ENCODE data around the gene PRR20E.
"Not testable (repeated sequence)": the region's sequence is repeated elsewhere in the genome, so short reads cannot be mapped to it uniquely, and the experiment has no call there.

PRR20E gene

GRCh38 chr13:57166897-57167296 is at the start of gene PRR20E:
Gene PRR20E, plus strand, starts transcription at chr13:57167197. Its CDS starts 387 bp downstream, at chr13:57167584.
- not testable (repeated sequence) for DNase-seq (ENCODE audit: low read depth in 2 of 2)

DNA sequence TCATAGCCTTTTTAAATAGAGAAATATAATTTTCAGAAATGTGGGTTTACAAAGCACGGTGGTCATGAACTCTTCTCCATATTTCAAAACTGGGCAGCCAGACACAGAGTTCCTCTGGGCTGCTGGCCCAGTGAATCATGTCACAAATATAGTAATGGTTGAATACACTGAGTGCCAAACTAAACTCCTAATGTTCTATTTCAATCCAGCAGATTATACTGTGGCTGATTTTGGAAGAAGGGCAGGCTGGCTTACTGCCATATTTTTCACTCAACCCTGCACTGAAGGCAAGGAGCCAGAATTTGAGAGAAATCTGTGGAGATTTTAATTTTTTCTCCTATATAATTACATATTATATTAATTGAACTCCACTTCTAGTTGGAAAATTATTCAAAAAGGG is 43.3 kb upstream of the PRR20E start:
- DNase-seq (ENCODE audit: low read depth in 2 of 2), result no peak

GRCh38 chr13:57128909-57129308 is 38.1 kb upstream of the PRR20E start:
- no peak for DNase-seq (ENCODE audit: low read depth in 2 of 2)

DNA sequence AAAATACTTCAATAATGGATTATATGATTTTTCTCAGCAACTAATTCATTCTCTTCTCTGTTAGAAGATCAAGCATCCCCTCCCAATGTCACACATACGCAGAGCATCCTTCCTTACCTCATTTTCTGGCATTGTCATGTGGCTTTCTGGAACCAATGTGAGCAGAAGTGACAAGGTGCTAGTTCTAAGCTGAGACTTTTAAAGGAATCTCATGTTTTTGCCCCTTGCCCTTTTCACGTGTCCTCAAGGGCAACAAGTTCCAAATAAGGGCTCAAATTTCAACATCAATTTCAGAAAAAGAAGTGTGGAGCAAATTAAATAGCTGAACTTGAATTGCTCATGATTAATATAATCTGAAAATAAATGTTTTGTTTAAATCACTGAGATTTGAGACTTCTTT is 30.9 kb upstream of the PRR20E start:
- no peak for DNase-seq (ENCODE audit: low read depth in 2 of 2)

DNA sequence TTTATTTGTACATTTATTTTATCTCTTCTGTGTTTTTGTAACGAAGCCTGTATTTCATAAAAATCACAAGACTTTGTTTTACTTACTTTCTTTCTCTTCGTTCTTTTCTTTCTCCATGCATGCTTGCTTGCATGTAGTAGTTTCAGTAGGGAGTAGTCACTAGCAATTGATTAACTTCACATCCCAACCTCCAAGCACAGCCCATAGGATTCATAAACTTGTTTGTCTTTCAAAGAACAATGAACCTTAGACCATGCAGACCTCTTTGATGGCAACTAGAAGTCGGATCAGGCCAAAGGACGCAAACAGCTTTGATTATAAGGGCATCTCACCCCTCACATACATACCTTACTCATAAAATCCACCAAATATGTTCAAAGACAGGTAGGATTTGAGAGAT is 29.4 kb upstream of the PRR20E start:
- no peak for DNase-seq (ENCODE audit: low read depth in 2 of 2)

DNA sequence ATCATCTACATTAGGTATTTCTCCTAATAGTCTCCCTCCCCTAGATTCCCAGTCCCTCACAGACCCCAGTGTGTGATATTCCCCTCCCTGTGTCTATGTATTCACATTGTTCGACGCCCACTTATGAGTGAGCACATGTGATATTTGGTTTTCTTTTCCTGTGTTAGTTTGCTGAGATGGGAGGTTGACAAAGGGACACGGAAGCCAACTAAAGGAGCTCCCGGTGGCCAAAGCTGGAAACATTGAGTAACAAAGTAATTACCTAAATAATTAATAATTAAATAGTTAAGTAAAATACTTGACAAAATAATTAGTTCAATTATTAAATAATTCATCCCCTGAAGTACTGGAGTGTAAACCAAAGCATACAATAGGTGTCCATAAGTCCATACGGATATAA is 28.0 kb upstream of the PRR20E start:
- DNase-seq (ENCODE audit: low read depth in 2 of 2), result no peak

- not testable (repeated sequence) for DNase-seq (ENCODE audit: low read depth in 2 of 2)
Measured at GRCh38 chr13:57139781-57140180, 27.2 kb upstream of the PRR20E start.

- not testable (repeated sequence) for DNase-seq (ENCODE audit: low read depth in 2 of 2)
Measured at GRCh38 chr13:57140235-57140968, 26.6 kb upstream of the PRR20E start, which contains the start of gene PRR20A. Gene PRR20A, plus strand, starts transcription at chr13:57140918. Its CDS starts 387 bp downstream, at chr13:57141305.

GRCh38 chr13:57147188-57147587 is 19.8 kb upstream of the PRR20E start, which contains the start of gene PRR20B:
Gene PRR20B, plus strand, starts transcription at chr13:57147488. Its CDS starts 387 bp downstream, at chr13:57147875.
- DNase-seq (ENCODE audit: low read depth in 2 of 2), result not testable (repeated sequence)

DNA sequence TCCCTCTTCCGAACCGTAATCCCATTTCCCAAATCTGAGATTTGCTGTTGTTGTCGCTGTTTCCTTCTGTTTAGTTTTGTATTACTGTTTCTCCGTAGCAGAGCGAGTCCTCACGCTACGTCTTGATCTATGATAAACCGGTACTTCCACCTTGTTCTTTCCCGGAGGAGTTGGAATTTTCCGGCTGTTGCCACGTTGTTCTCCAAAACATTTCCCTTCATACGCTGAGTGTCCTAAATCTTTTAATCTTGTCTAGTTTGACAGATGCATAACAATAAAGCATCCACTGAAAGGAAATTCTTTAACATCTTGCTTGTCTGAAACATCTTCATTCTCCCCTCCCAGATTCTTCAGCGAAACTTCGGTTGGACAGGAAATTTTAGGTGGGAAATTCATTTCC is 18.9 kb upstream of the PRR20E start:
- not testable (repeated sequence) for DNase-seq (ENCODE audit: low read depth in 2 of 2)

- not testable (repeated sequence) for DNase-seq (ENCODE audit: low read depth in 2 of 2)
Measured at GRCh38 chr13:57153761-57154160, 13.2 kb upstream of the PRR20E start, which contains the start of gene PRR20C. Gene PRR20C, plus strand, starts transcription at chr13:57154061. Its CDS starts 387 bp downstream, at chr13:57154448.

- not testable (repeated sequence) for DNase-seq (ENCODE audit: low read depth in 2 of 2)
Measured at GRCh38 chr13:57160332-57160731, 6.7 kb upstream of the PRR20E start, which contains the start of gene PRR20D. Gene PRR20D, plus strand, starts transcription at chr13:57160632. Its CDS starts 387 bp downstream, at chr13:57161019.

DNA sequence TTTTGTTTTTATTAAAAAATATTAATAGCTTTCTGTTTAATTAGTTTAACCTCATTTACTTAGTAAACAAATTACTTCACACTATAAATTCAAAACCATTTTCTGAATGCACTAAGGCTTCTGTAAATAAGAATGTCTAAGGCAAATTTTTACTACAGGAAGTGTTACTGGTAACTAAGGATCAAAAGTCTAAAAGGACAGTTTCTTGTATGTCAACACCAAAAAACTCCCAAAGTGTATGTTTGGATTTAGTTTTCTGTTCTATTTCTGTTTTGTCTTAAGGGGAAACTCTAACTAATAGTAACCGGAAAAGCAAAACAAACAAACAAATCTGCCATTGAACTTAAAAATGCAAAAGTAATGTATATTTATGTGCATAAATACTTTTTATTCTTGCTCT is 24.7 kb downstream of the PRR20E start:
- no peak for DNase-seq (ENCODE audit: low read depth in 2 of 2)

GRCh38 chr13:57212989-57213388 is 46.0 kb downstream of the PRR20E start:
- no peak for DNase-seq (ENCODE audit: low read depth in 2 of 2)

Measured in stimulated activated CD8-positive, alpha-beta memory T cell treated with anti-CD3 and anti-CD28 coated beads, Interleukin-7, amount 100 ng/mL, for 4 hours (primary cell).